ENCODE data around the gene CTNND2.

The CTNND2 gene

GRCh38 chr5:11064763-11065450 is 839.3 kb downstream of the CTNND2 start:
- no peaks in the 10 kb centered on the region for H4K20me1 ChIP-seq (ENCODE audit: insufficient read depth)
- no peak for TF ChIP-seq CTCF (conservative IDR thresholded peaks at IDR 0.05; ENCODE audit: low read depth, low read length)
- H3K4me1 ChIP-seq (ENCODE audit: low read depth, poor library complexity, severe bottlenecking), result no peaks in the 10 kb centered on the region
- H3K27ac ChIP-seq, result no peak overlapping the region
- no peak overlapping the region for H2AFZ ChIP-seq (ENCODE audit: low read depth)
- no peak overlapping the region for H3K9ac ChIP-seq
- H3K4me2 ChIP-seq, result no peak overlapping the region
- no peaks in the 10 kb centered on the region for H3K27me3 ChIP-seq (ENCODE audit: insufficient read depth, low read depth)
- H3K79me2 ChIP-seq (ENCODE audit: insufficient read depth, low read depth), result no peaks in the 10 kb centered on the region
- H3K4me3 ChIP-seq (IDR thresholded peaks at IDR 0.05; ENCODE audit: insufficient read depth, low read depth, low read length), result no peak overlapping the region
- no peaks in the 10 kb centered on the region for H3K36me3 ChIP-seq (ENCODE audit: insufficient read depth)

GRCh38 chr5:11062397-11062796 is 841.8 kb downstream of the CTNND2 start:
- no peak overlapping the region for H3K4me2 ChIP-seq
- H2AFZ ChIP-seq (ENCODE audit: low read depth), result no peak overlapping the region
- TF ChIP-seq CTCF (conservative IDR thresholded peaks at IDR 0.05; ENCODE audit: low read depth, low read length), result no peak
- no peak overlapping the region for H3K9ac ChIP-seq
- no peak overlapping the region for H3K27ac ChIP-seq
- H3K79me2 ChIP-seq (ENCODE audit: insufficient read depth, low read depth), result no peaks in the 10 kb centered on the region
- no peaks in the 10 kb centered on the region for H4K20me1 ChIP-seq (ENCODE audit: insufficient read depth)
- H3K4me1 ChIP-seq (ENCODE audit: low read depth, poor library complexity, severe bottlenecking), result no peaks in the 10 kb centered on the region
- no peaks in the 10 kb centered on the region for H3K27me3 ChIP-seq (ENCODE audit: insufficient read depth, low read depth)
- H3K36me3 ChIP-seq (ENCODE audit: insufficient read depth), result no peaks in the 10 kb centered on the region
- no peak overlapping the region for H3K4me3 ChIP-seq (IDR thresholded peaks at IDR 0.05; ENCODE audit: insufficient read depth, low read depth, low read length)

GRCh38 chr5:11056560-11056959 is 847.7 kb downstream of the CTNND2 start:
- Histone ChIP-seq H3K27ac (no peak overlapping the region), H3K27me3 (ENCODE audit: insufficient read depth, low read depth) (no peaks in the 10 kb centered on the region), H2AFZ (ENCODE audit: low read depth) (no peak overlapping the region), H3K36me3 (ENCODE audit: insufficient read depth) (no peaks in the 10 kb centered on the region), H3K9ac (no peak overlapping the region), H3K4me2 (no peak overlapping the region), H3K4me3 (IDR thresholded peaks at IDR 0.05; ENCODE audit: insufficient read depth, low read depth, low read length) (no peak overlapping the region), H3K4me1 (ENCODE audit: low read depth, poor library complexity, severe bottlenecking) (no peaks in the 10 kb centered on the region), H4K20me1 (ENCODE audit: insufficient read depth) (no peaks in the 10 kb centered on the region), H3K79me2 (ENCODE audit: insufficient read depth, low read depth) (no peaks in the 10 kb centered on the region)
- TF ChIP-seq CTCF (conservative IDR thresholded peaks at IDR 0.05; ENCODE audit: low read depth, low read length), result no peak

GRCh38 chr5:11054014-11054413 is 850.2 kb downstream of the CTNND2 start:
- H3K27ac ChIP-seq, result no peak overlapping the region
- H3K4me3 ChIP-seq (IDR thresholded peaks at IDR 0.05; ENCODE audit: insufficient read depth, low read depth, low read length), result no peak overlapping the region
- TF ChIP-seq CTCF (conservative IDR thresholded peaks at IDR 0.05; ENCODE audit: low read depth, low read length), result no peak

More at GRCh38 chr5:11054014-11054413, 850.2 kb downstream of the CTNND2 start:
- Histone ChIP-seq H3K79me2 (ENCODE audit: insufficient read depth, low read depth) (no peaks in the 10 kb centered on the region), H4K20me1 (ENCODE audit: insufficient read depth) (no peaks in the 10 kb centered on the region), H3K4me1 (ENCODE audit: low read depth, poor library complexity, severe bottlenecking) (no peaks in the 10 kb centered on the region), H3K27me3 (ENCODE audit: insufficient read depth, low read depth) (no peaks in the 10 kb centered on the region), H3K36me3 (ENCODE audit: insufficient read depth) (no peaks in the 10 kb centered on the region), H2AFZ (ENCODE audit: low read depth) (no peak overlapping the region), H3K9ac (no peak overlapping the region), H3K4me2 (no peak overlapping the region)

Data from KMS-11 (cell line).